HG02759 (cell line): Measurements from ENCODE around the gene STAU1.
"Not testable (repeated sequence)": the region's sequence is repeated elsewhere in the genome, so short reads cannot be mapped to it uniquely, and the experiment has no call there.

ENCODE experiments used
- ATAC-seq: cut with Tn5 transposase; IDR thresholded peaks from one replicate; pipeline ENCODE4 v1.9.1; 2021; ENCODE audit warnings: mild to moderate bottlenecking, moderate library complexity; ENCODE audit not compliant: unreplicated experiment

Gene STAU1

GRCh38 chr20:49167811-49168507, 20.2 kb downstream of the STAU1 start:
- ATAC-seq = no peak

- peak; percentile 73 for ATAC-seq
Observed at GRCh38 chr20:49166534-49167449, 21.3 kb downstream of the STAU1 start.

- ATAC-seq = no peak
Observed at GRCh38 chr20:49165611-49166010, 22.5 kb downstream of the STAU1 start.

GRCh38 chr20:49163696-49164095, 24.4 kb downstream of the STAU1 start:
- ATAC-seq = no peak

GRCh38 chr20:49161428-49162152, 26.5 kb downstream of the STAU1 start:
- ATAC-seq = no peak

GRCh38 chr20:49160057-49160929, 27.8 kb downstream of the STAU1 start:
- ATAC-seq = no peak

- no peak for ATAC-seq
Observed at GRCh38 chr20:49157146-49157545, 31.0 kb downstream of the STAU1 start.

- no peak for ATAC-seq
Observed at GRCh38 chr20:49156481-49156880, 31.7 kb downstream of the STAU1 start.

GRCh38 chr20:49151436-49151835, 36.7 kb downstream of the STAU1 start:
- ATAC-seq = no peak

- ATAC-seq = no peak
Observed at GRCh38 chr20:49149281-49150045, 38.7 kb downstream of the STAU1 start.

GRCh38 chr20:49148601-49149000, 39.5 kb downstream of the STAU1 start:
- ATAC-seq = no peak

GRCh38 chr20:49147296-49147695, 40.8 kb downstream of the STAU1 start:
- ATAC-seq = no peak

GRCh38 chr20:49146442-49147225, 41.5 kb downstream of the STAU1 start:
- no peak for ATAC-seq

GRCh38 chr20:49140834-49141233, 47.3 kb downstream of the STAU1 start:
- no peak for ATAC-seq

- no peak for ATAC-seq
Observed at GRCh38 chr20:49140411-49140810, 47.7 kb downstream of the STAU1 start.

GRCh38 chr20:49138431-49138830, 49.7 kb downstream of the STAU1 start:
- ATAC-seq = no peak

- no peak for ATAC-seq
Observed at GRCh38 chr20:49136817-49137571, 51.1 kb downstream of the STAU1 start.

GRCh38 chr20:49134797-49135196, 53.3 kb downstream of the STAU1 start:
- not testable (repeated sequence) for ATAC-seq
